Neural progenitor cell (in vitro differentiated cells): Measurements from ENCODE around the gene AANAT.

Experiments
- EZH2 ChIP-seq: fragments of 200-600 bp; sonication (generic); IDR thresholded peaks from 2 replicates; pipeline ENCODE4 v1.6.1; 2017; ENCODE audit warnings: antibody characterized with exemption, mild to moderate bottlenecking, moderate library complexity
- EZH2phosphoT487 ChIP-seq: fragments of 200-600 bp; sonication (generic); IDR thresholded peaks from 2 replicates; pipeline ENCODE4 v1.6.1; 2017; ENCODE audit warnings: antibody characterized with exemption
- TF ChIP-seq, protein P1 (sequence below): fragments of 200-600 bp; sonication (generic); IDR thresholded peaks from 2 replicates; pipeline ENCODE4 v1.5.1; 2017; ENCODE audit warnings: antibody characterized with exemption, mild to moderate bottlenecking

DNA sequence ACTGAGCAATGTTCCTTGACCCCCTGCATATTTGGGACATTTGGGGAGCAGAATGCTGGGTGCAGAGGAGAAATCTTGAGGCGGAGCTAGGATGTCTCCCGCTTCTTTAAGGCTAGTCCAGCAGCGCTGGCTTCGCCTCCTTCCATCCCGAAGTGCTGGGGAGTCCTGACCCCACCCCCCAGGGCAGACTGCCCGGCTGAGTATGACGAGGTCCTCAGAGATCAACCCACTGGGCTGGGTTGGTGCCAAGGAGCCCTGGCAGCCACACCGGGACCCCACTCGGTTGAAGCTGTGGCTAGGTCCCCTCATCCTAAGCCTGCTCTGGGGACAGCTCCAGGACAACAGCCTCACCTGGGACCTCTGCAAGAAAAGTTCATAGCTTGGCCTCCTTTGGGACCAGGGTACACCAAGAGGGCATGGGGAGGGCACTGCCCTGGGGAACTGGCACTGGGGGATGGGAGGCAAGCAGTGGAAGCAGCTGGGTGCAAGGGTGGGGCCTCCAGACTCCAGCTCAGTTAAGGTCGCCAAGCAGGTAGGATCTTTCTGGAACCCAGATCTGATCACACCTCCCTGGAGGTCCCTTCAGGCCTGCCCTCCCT lies 22.8 kb downstream of the AANAT start:
- no peak for TF ChIP-seq EZH2
- no peak for TF ChIP-seq EZH2phosphoT487
- TF ChIP-seq, protein P1, sequence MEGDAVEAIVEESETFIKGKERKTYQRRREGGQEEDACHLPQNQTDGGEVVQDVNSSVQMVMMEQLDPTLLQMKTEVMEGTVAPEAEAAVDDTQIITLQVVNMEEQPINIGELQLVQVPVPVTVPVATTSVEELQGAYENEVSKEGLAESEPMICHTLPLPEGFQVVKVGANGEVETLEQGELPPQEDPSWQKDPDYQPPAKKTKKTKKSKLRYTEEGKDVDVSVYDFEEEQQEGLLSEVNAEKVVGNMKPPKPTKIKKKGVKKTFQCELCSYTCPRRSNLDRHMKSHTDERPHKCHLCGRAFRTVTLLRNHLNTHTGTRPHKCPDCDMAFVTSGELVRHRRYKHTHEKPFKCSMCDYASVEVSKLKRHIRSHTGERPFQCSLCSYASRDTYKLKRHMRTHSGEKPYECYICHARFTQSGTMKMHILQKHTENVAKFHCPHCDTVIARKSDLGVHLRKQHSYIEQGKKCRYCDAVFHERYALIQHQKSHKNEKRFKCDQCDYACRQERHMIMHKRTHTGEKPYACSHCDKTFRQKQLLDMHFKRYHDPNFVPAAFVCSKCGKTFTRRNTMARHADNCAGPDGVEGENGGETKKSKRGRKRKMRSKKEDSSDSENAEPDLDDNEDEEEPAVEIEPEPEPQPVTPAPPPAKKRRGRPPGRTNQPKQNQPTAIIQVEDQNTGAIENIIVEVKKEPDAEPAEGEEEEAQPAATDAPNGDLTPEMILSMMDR = no peak
